ENCODE results near the gene FAM131B. TPM values are rescaled to one million over a fixed set of nuclear protein-coding genes. Genes with fewer than 3 reads are reported as not detected.

FAM131B gene
- total and polyA plus RNA-seq, 9 of the 15 experiments (the other 6 are each of a cell fraction or from before 2014, with no cell fraction given): 0.03 to 0.04 TPM; not detected in 7

- peak; percentile 79; the same call in 1 of the 2 replicates for TF ChIP-seq NKRF (IDR thresholded peaks at IDR 0.05; ENCODE audit: borderline replicate concordance)
- TF ChIP-seq, protein P1, sequence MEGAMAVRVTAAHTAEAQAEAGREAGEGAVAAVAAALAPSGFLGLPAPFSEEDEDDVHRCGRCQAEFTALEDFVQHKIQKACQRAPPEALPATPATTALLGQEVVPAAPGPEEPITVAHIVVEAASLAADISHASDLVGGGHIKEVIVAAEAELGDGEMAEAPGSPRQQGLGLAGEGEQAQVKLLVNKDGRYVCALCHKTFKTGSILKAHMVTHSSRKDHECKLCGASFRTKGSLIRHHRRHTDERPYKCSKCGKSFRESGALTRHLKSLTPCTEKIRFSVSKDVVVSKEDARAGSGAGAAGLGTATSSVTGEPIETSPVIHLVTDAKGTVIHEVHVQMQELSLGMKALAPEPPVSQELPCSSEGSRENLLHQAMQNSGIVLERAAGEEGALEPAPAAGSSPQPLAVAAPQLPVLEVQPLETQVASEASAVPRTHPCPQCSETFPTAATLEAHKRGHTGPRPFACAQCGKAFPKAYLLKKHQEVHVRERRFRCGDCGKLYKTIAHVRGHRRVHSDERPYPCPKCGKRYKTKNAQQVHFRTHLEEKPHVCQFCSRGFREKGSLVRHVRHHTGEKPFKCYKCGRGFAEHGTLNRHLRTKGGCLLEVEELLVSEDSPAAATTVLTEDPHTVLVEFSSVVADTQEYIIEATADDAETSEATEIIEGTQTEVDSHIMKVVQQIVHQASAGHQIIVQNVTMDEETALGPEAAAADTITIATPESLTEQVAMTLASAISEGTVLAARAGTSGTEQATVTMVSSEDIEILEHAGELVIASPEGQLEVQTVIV (CRISPR knock-in tag; IDR thresholded peaks at IDR 0.05; ENCODE audit: borderline replicate concordance): no peak
- TF ChIP-seq TCF7L2 (IDR thresholded peaks at IDR 0.05; ENCODE audit: low read depth, low read length): no peak
- no peak for TF ChIP-seq MXI1 (IDR thresholded peaks at IDR 0.05; ENCODE audit: low read depth, low read length)
- TF ChIP-seq NELFE (IDR thresholded peaks at IDR 0.05; ENCODE audit: insufficient read depth, insufficient read length): no peak
- TF ChIP-seq HEY1 (CRISPR knock-in tag; IDR thresholded peaks at IDR 0.05; ENCODE audit: borderline replicate concordance): no peak
- TF ChIP-seq TCF7 (IDR thresholded peaks at IDR 0.05; ENCODE audit: borderline replicate concordance): peak; percentile 63; the same call in 1 of the 2 replicates
- TF ChIP-seq ZBTB17 (CRISPR knock-in tag; IDR thresholded peaks at IDR 0.05): no peak
- TF ChIP-seq, protein P2, sequence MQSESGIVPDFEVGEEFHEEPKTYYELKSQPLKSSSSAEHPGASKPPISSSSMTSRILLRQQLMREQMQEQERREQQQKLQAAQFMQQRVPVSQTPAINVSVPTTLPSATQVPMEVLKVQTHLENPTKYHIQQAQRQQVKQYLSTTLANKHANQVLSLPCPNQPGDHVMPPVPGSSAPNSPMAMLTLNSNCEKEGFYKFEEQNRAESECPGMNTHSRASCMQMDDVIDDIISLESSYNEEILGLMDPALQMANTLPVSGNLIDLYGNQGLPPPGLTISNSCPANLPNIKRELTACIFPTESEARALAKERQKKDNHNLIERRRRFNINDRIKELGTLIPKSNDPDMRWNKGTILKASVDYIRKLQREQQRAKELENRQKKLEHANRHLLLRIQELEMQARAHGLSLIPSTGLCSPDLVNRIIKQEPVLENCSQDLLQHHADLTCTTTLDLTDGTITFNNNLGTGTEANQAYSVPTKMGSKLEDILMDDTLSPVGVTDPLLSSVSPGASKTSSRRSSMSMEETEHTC (IDR thresholded peaks at IDR 0.05): no peak
- no peak for TF ChIP-seq ZNF165 (CRISPR knock-in tag; IDR thresholded peaks at IDR 0.05; ENCODE audit: borderline replicate concordance)
- TF ChIP-seq ZNF445 (CRISPR knock-in tag; IDR thresholded peaks at IDR 0.05; ENCODE audit: low read depth): no peak
- peak; percentile 31; the same call in 1 of the 2 replicates for TF ChIP-seq NCOR1 (IDR thresholded peaks at IDR 0.05)
- TF ChIP-seq ZNF133 (CRISPR knock-in tag; IDR thresholded peaks at IDR 0.05): no peak
- TF ChIP-seq TBP (optimal IDR thresholded peaks at IDR 0.05; ENCODE audit: low read depth, low read length): peak; percentile 62
- no peak for TF ChIP-seq MED1 (CRISPR knock-in tag; IDR thresholded peaks at IDR 0.05; ENCODE audit: borderline replicate concordance)
- TF ChIP-seq, protein P3, sequence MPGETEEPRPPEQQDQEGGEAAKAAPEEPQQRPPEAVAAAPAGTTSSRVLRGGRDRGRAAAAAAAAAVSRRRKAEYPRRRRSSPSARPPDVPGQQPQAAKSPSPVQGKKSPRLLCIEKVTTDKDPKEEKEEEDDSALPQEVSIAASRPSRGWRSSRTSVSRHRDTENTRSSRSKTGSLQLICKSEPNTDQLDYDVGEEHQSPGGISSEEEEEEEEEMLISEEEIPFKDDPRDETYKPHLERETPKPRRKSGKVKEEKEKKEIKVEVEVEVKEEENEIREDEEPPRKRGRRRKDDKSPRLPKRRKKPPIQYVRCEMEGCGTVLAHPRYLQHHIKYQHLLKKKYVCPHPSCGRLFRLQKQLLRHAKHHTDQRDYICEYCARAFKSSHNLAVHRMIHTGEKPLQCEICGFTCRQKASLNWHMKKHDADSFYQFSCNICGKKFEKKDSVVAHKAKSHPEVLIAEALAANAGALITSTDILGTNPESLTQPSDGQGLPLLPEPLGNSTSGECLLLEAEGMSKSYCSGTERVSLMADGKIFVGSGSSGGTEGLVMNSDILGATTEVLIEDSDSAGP (CRISPR knock-in tag; IDR thresholded peaks at IDR 0.05): no peak
- TF ChIP-seq, protein P4, sequence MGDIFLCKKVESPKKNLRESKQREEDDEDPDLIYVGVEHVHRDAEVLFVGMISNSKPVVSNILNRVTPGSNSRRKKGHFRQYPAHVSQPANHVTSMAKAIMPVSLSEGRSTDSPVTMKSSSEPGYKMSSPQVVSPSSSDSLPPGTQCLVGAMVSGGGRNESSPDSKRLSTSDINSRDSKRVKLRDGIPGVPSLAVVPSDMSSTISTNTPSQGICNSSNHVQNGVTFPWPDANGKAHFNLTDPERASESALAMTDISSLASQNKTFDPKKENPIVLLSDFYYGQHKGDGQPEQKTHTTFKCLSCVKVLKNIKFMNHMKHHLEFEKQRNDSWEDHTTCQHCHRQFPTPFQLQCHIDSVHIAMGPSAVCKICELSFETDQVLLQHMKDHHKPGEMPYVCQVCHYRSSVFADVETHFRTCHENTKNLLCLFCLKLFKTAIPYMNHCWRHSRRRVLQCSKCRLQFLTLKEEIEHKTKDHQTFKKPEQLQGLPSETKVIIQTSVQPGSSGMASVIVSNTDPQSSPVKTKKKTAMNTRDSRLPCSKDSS (IDR thresholded peaks at IDR 0.05; ENCODE audit: low read depth, partially characterized antibody): no peak
These were observed 18.3 kb upstream of the FAM131B start, which contains the start of gene ZYX (continued) for GRCh38 chr7:143380646-143381426.
